Osteoblast (primary cell): Measurements from ENCODE around the gene RNF217. TPM values are rescaled to one million over a fixed set of nuclear protein-coding genes. Genes with fewer than 3 reads are reported as not detected.

Experiments
- DNase-seq: peaks from one replicate; pipeline ENCODE4 v3.0.0; 2011; ENCODE audit warnings: low spot score, mixed read lengths; ENCODE audit not compliant: insufficient read length; ENCODE audit errors: missing footprints
- H2AFZ ChIP-seq: 2 replicates; pipeline ENCODE4 v1.6.0; 2011; ENCODE audit warnings: mild to moderate bottlenecking, low read length
- H3K27ac ChIP-seq: 2 replicates; pipeline ENCODE4 v1.5.1; 2011; ENCODE audit warnings: mild to moderate bottlenecking, low read depth, low read length, moderate library complexity
- H3K27me3 ChIP-seq: 2 replicates; pipeline ENCODE4 v1.6.0; 2012; ENCODE audit warnings: mild to moderate bottlenecking, control low read depth, inconsistent platforms, low read length, moderate library complexity; ENCODE audit not compliant: insufficient read depth
- H3K36me3 ChIP-seq: 2 replicates; pipeline ENCODE4 v1.5.1; 2011; ENCODE audit warnings: mild to moderate bottlenecking, low read length, control low read depth, moderate library complexity; ENCODE audit not compliant: insufficient read depth
- H3K4me1 ChIP-seq: 2 replicates; pipeline ENCODE4 v1.5.1; 2011; ENCODE audit warnings: mild to moderate bottlenecking, low read length, control low read depth, moderate library complexity; ENCODE audit not compliant: insufficient read depth
- H3K4me2 ChIP-seq: 2 replicates; pipeline ENCODE4 v1.6.0; 2011; ENCODE audit warnings: mild to moderate bottlenecking, low read length; ENCODE audit not compliant: insufficient read depth
- H3K4me3 ChIP-seq: fragments of 200-600 bp; sonication (generic); 3 replicates; pipeline ENCODE4 v1.5.1; 2012; ENCODE audit warnings: mild to moderate bottlenecking, low read length, inconsistent platforms; ENCODE audit not compliant: insufficient read depth
- H3K79me2 ChIP-seq: 2 replicates; pipeline ENCODE4 v1.6.0; 2012; ENCODE audit warnings: mild to moderate bottlenecking, low read length, control low read depth, inconsistent platforms; ENCODE audit not compliant: insufficient read depth
- H3K9me3 ChIP-seq: 2 replicates; pipeline ENCODE4 v1.5.1; 2011; ENCODE audit warnings: low read depth, low read length, control low read depth
- H4K20me1 ChIP-seq: 2 replicates; pipeline ENCODE4 v1.6.0; 2012; ENCODE audit warnings: mild to moderate bottlenecking, low read length, control low read depth; ENCODE audit not compliant: insufficient read depth
- CTCF ChIP-seq: IDR thresholded peaks from 2 replicates; pipeline ENCODE4 v1.5.1; 2011; ENCODE audit warnings: mild to moderate bottlenecking, low read depth, low read length, moderate library complexity; ENCODE audit errors: extremely low read depth
- total RNA-seq: library from RNA; depleted of rRNA; stranded (reverse); fragments of >200 nt; gene quantifications from 2 replicates; pipeline ENCODE4 v1.2.3, GENCODE V29; 2012

Gene RNF217
- total RNA-seq, 1 donor = 22.8 TPM

GRCh38 chr6:125063307-125063706 is 101.1 kb downstream of the RNF217 start:
- Histone ChIP-seq H3K27me3 (no peaks in the 10 kb centered on the region), H3K9me3 (no peaks in the 10 kb centered on the region), H3K4me1 (peaks cover 4% of the 10 kb centered on the region), H3K36me3 (no peaks in the 10 kb centered on the region), H2AFZ (no peak overlapping the region), H3K4me2 (no peak overlapping the region), H3K4me3 (no peak overlapping the region), H4K20me1 (no peaks in the 10 kb centered on the region), H3K79me2 (no peaks in the 10 kb centered on the region), H3K27ac (no peak overlapping the region)
- no peak for DNase-seq
- TF ChIP-seq CTCF = no peak

GRCh38 chr6:125066140-125066539 is 103.9 kb downstream of the RNF217 start:
- DNase-seq = no peak
- Histone ChIP-seq H3K27ac (no peak overlapping the region), H3K79me2 (no peaks in the 10 kb centered on the region), H3K4me3 (no peak overlapping the region), H3K4me2 (no peak overlapping the region), H2AFZ (no peak overlapping the region), H3K27me3 (no peaks in the 10 kb centered on the region), H3K36me3 (no peaks in the 10 kb centered on the region), H3K4me1 (peaks cover 4% of the 10 kb centered on the region), H4K20me1 (no peaks in the 10 kb centered on the region), H3K9me3 (no peaks in the 10 kb centered on the region)
- TF ChIP-seq CTCF = no peak

GRCh38 chr6:125066964-125067363 is 104.7 kb downstream of the RNF217 start:
- Histone ChIP-seq H3K36me3 (no peaks in the 10 kb centered on the region), H3K27me3 (no peaks in the 10 kb centered on the region), H3K9me3 (no peaks in the 10 kb centered on the region), H2AFZ (no peak overlapping the region), H3K4me1 (peaks cover 4% of the 10 kb centered on the region), H3K27ac (no peak overlapping the region), H3K79me2 (no peaks in the 10 kb centered on the region), H4K20me1 (no peaks in the 10 kb centered on the region), H3K4me3 (no peak overlapping the region), H3K4me2 (no peak overlapping the region)
- no peak for DNase-seq
- TF ChIP-seq CTCF = no peak

GRCh38 chr6:125067552-125067951 is 105.3 kb downstream of the RNF217 start:
- no peak overlapping the region for H3K27ac ChIP-seq
- no peaks in the 10 kb centered on the region for H3K79me2 ChIP-seq
- H2AFZ ChIP-seq = no peak overlapping the region
- peaks cover 4% of the 10 kb centered on the region for H3K4me1 ChIP-seq
- H3K9me3 ChIP-seq = no peaks in the 10 kb centered on the region
- no peak for DNase-seq
- H3K27me3 ChIP-seq = no peaks in the 10 kb centered on the region
- no peaks in the 10 kb centered on the region for H4K20me1 ChIP-seq
- H3K36me3 ChIP-seq = no peaks in the 10 kb centered on the region
- no peak for TF ChIP-seq CTCF
- no peak overlapping the region for H3K4me3 ChIP-seq
- H3K4me2 ChIP-seq = no peak overlapping the region
